HepG2 (cell line): Measurements from ENCODE around the gene FBXO7. TPM values are rescaled to one million over a fixed set of nuclear protein-coding genes. Genes with fewer than 3 reads are reported as not detected.

ENCODE experiments used
- CHD4 ChIP-seq: fragments of 200-600 bp; sonication (generic); IDR thresholded peaks from 2 replicates; pipeline ENCODE4 v1.7.0; 2017; ENCODE audit warnings: mild to moderate bottlenecking, low read length, borderline replicate concordance
- CTCF ChIP-seq: sonication (generic); formaldehyde crosslinking; IDR thresholded peaks from 2 replicates; pipeline ENCODE4 v1.5.0; 2020; ENCODE audit warnings: mild to moderate bottlenecking, missing genetic modification reagents, moderate library complexity
- ELK4 ChIP-seq: sonication (generic); formaldehyde crosslinking; IDR thresholded peaks from 2 replicates; pipeline ENCODE4 v1.9.0; 2021; ENCODE audit warnings: missing genetic modification reagents, borderline replicate concordance
- NONO ChIP-seq, 2 experiments: fragments of 450-650 bp in 1 of 2; sonication (generic) in 1 of 2; formaldehyde crosslinking in 1 of 2; IDR thresholded peaks in 1 of 2; conservative IDR thresholded peaks in 1 of 2; 2 replicates each; pipeline versions ENCODE4 v1.6.1 to v1.8.0; 2017 to 2022; ENCODE audit warnings: mild to moderate bottlenecking in 1 of 2, missing genetic modification reagents in 1 of 2, moderate library complexity in 1 of 2
- RCOR2 ChIP-seq: IDR thresholded peaks from 2 replicates; pipeline ENCODE4 v1.6.1; 2016; ENCODE audit warnings: missing biosample characterization, missing genetic modification reagents
- SKI ChIP-seq: fragments of 450-650 bp; IDR thresholded peaks from one replicate; pipeline ENCODE4 v1.6.1; 2018; ENCODE audit warnings: mild to moderate bottlenecking; ENCODE audit not compliant: partially characterized antibody
- SNAPC2 ChIP-seq: sonication (generic); formaldehyde crosslinking; IDR thresholded peaks from 2 replicates; pipeline ENCODE4 v1.8.1; 2022; ENCODE audit warnings: mild to moderate bottlenecking, missing genetic modification reagents
- THAP7 ChIP-seq: sonication (generic); formaldehyde crosslinking; IDR thresholded peaks from 2 replicates; pipeline ENCODE4 v1.8.1; 2023; ENCODE audit warnings: mild to moderate bottlenecking, missing genetic modification reagents
- ZBTB26 ChIP-seq: IDR thresholded peaks from 2 replicates; pipeline ENCODE4 v1.6.1; 2016; ENCODE audit warnings: missing compliant biosample characterization, missing genetic modification reagents, borderline replicate concordance
- ZMYM3 ChIP-seq: sonication (generic); formaldehyde crosslinking; IDR thresholded peaks from 2 replicates; pipeline ENCODE4 v1.5.1; 2020; ENCODE audit warnings: mild to moderate bottlenecking, missing genetic modification reagents
- ZNF318 ChIP-seq: sonication (generic); formaldehyde crosslinking; IDR thresholded peaks from 2 replicates; pipeline ENCODE4 v1.4.0; 2020; ENCODE audit warnings: mild to moderate bottlenecking, missing genetic modification reagents
- polyA plus RNA-seq, 8 experiments: library from polyadenylated mRNA; depleted of rRNA in 3 of 8; stranded (reverse) in 7 of 8; unstranded in 1 of 8; fragments of >200 nt; fragmentation: Illumina TruSeq in 4 of 8; extraction: Trizol in 4 of 8; gene quantifications; 2 replicates each; pipeline versions ENCODE4 v1.2.1 to v1.2.3, GENCODE V29; 2011 to 2016; ENCODE audit warnings: low read depth in 4 of 8, missing spikeins in 1 of 8, mixed read lengths in 1 of 8; ENCODE audit not compliant: insufficient read depth in 1 of 8
- total RNA-seq, 5 experiments: library from RNA; depleted of rRNA; stranded (reverse); fragments of >200 nt; fragmentation: Illumina TruSeq; extraction: Trizol; gene quantifications; 2 replicates each; pipeline ENCODE4 v1.2.3, GENCODE V29; 2016; ENCODE audit warnings: low read depth in 1 of 5

The FBXO7 gene
- total and polyA plus RNA-seq, 2 of the 13 experiments (the other 11 are each of a cell fraction or from before 2014, with no cell fraction given): 105 to 172 TPM

- TF ChIP-seq CTCF (CRISPR knock-in tag): peak; percentile 74
- no peak for TF ChIP-seq ZMYM3 (CRISPR knock-in tag)
- TF ChIP-seq NONO (IDR thresholded peaks at IDR 0.05): no peak
- TF ChIP-seq NONO (CRISPR knock-in tag; conservative IDR thresholded peaks at IDR 0.05): no peak; the same call in 1 of the 2 replicates
- TF ChIP-seq CHD4: no peak
- TF ChIP-seq SKI: no peak
- no peak for TF ChIP-seq ELK4 (CRISPR knock-in tag)
- TF ChIP-seq THAP7: no peak
- no peak for TF ChIP-seq ZNF318 (CRISPR knock-in tag)
- TF ChIP-seq RCOR2 (CRISPR knock-in tag): no peak
- TF ChIP-seq ZBTB26 (CRISPR knock-in tag): peak; percentile 32; the same call in 1 of the 2 replicates
- TF ChIP-seq SNAPC2: peak; percentile 87; the same call in 1 of the 2 replicates
Observed at GRCh38 chr22:32474635-32475467, at the start of gene FBXO7 (continued).
